Measurements from ENCODE around the gene HTT. TPM values are rescaled to one million over a fixed set of nuclear protein-coding genes. Genes with fewer than 3 reads are reported as not detected.

HTT gene
- total and polyA plus RNA-seq, 2 of the 8 experiments (the other 6 are each of a cell fraction or from before 2014, with no cell fraction given), result 24.0 to 71.0 TPM

- TF ChIP-seq CHD7 (IDR thresholded peaks at IDR 0.05; ENCODE audit: insufficient replicate concordance, low read length), result no peak
- no peak for TF ChIP-seq POLR2AphosphoS5 (IDR thresholded peaks at IDR 0.05; ENCODE audit: low read depth, low read length)
- TF ChIP-seq POLR2A (IDR thresholded peaks at IDR 0.05; ENCODE audit: control extremely low read depth in 1 of 2, low read depth in 2 of 2, low read length in 2 of 2), result no peak
- TF ChIP-seq CBX8 (IDR thresholded peaks at IDR 0.05; ENCODE audit: borderline replicate concordance, low read depth, low read length), result no peak
- TF ChIP-seq CHD1 (IDR thresholded peaks at IDR 0.05; ENCODE audit: low read depth, low read length), result no peak
- no peak for TF ChIP-seq ATF2 (IDR thresholded peaks at IDR 0.05; ENCODE audit: low read length)
- no peak for TF ChIP-seq E2F6 (IDR thresholded peaks at IDR 0.05)
- no peak for TF ChIP-seq SUZ12 (IDR thresholded peaks at IDR 0.05; ENCODE audit: low read length)
- no peak for TF ChIP-seq KDM4A (IDR thresholded peaks at IDR 0.05; ENCODE audit: low read depth, low read length, severe bottlenecking)
- TF ChIP-seq JUND (IDR thresholded peaks at IDR 0.05; ENCODE audit: low read length), result no peak
These were observed 103.9 kb downstream of the HTT start (continued) for GRCh38 chr4:3178351-3178750.
